Hematopoietic multipotent progenitor cell treated with erythropoietin and hydrocortisone succinate and interleukin-3 and kit ligand, for 15 days (in vitro differentiated cells): ENCODE data around the gene MYH3.
A peak's percentile ranks its signal among the peaks of the same experiment; 100 is the strongest.
"Not testable (repeated sequence)": the region's sequence is repeated elsewhere in the genome, so short reads cannot be mapped to it uniquely, and the experiment has no call there.

Experiments used
- DNase-seq: peaks from one replicate; pipeline ENCODE4 v3.0.0-alpha.2; 2015; ENCODE audit warnings: low spot score

MYH3 gene

DNA sequence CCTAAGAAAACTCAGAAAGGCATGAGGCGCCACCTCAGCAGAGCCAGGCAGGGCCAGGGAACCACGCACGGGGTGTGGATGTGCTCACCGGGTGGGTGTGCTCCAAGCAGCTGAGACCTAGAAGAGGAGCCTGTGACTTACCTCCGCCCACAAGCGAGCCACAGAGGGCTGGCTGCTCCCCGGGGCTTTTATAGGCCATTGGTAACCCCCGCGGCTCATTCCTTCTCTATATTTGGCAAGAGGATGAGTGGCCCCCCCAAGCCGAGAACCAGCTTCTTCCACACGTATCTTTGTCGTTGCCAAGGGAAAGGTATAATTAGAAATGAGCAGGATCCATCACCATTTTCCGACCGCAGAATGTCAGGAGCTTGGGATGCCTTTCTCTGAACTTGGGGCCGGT is at the start of gene MYH3:
Gene MYH3, minus strand, starts transcription at position 162 of the 400 bp plus-strand sequence. CDS start 2,245 bp downstream, outside the sequence.
- DNase-seq: no peak

DNA sequence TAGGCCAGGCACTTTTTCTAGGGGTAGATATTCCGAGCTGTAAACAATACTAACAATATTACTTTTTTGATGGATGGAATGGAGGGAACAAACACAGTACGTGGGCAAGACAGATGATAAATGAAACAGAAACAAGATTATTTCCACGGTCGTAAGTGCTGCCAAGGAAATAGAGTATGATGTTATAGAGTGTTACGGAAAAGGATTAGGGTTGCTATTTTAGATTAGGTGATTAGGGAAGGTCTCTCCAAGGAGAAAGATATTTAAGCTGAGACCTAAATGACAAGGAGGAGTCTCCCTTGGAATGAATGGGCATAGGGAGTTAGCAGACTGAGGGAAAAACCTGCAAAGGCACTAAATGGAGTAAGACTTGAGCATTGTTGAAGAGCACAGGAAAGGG is 48.6 kb upstream of the MYH3 start:
- DNase-seq: no peak

DNA sequence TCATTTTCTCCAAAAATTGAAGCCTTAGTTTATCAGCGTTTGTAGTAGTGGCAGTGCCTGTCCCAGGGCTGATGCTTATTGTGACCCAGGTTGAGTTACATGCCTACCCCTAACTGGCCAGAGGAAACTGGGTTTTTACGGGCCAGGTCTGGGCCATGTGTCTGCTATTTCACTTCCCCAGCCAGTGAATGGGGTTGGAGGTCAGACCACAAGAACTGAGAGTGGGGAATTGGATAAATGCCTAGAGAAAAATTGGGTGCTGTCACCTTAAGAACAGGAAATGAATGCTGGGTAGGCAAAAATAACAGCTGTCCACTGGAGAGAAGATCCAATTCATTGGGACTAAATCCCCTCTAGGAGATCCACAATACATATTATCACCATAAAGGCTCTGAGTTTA is 45.5 kb upstream of the MYH3 start:
- DNase-seq: no peak

DNA sequence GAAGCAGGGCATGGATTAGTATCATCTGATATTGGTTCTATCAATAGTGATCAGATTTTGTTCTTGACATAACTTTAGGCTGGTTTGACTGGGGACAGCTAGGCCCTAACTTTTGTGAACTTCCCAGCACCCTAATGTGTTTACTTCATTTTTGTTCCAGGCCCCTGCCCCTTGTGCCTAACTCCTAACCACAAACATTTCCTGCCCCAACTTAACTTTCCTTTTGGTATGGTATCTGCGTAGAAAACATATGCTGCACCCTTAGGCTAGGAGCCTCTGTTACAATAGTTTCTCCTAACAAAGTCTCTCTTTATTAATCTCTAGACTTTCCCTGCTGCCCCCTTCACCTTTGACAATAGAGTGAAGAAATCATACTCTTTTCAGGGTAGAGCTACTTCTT is 42.7 kb upstream of the MYH3 start:
- no peak for DNase-seq

DNA sequence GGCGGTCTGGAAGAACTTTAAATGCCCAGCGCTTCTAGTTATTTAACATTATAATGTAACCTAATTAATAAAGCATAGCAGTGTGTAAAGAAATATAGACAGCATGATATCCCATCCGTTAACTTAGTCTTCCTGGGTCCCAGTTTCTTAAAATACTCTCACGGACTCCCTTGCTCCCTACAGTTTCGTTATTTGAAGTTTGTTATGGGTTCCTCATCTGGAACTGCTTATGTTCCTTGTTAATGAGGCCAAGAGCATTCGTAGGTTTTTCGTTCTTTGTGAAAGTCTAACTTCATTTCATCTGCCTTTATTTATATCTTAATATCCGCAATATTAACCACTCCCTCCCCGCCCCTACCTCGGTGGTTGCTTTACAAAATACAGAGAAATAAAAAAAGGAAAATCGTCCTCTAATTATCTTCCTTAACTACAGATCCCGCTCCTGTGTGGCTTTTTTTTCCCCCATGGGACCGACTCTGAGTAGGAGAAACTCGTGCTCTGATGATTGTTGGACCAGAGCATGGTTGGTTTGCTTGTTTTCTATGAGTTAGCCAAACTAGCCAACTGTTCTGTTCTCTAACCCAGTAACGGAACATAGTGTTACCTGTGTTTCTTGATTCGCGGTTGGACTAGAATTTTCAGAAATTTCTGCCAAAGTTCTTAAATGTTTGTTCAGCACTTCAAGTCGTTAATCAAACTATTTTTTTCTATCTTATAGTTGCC is 41.1 kb upstream of the MYH3 start:
- peak; percentile 23 for DNase-seq

DNA sequence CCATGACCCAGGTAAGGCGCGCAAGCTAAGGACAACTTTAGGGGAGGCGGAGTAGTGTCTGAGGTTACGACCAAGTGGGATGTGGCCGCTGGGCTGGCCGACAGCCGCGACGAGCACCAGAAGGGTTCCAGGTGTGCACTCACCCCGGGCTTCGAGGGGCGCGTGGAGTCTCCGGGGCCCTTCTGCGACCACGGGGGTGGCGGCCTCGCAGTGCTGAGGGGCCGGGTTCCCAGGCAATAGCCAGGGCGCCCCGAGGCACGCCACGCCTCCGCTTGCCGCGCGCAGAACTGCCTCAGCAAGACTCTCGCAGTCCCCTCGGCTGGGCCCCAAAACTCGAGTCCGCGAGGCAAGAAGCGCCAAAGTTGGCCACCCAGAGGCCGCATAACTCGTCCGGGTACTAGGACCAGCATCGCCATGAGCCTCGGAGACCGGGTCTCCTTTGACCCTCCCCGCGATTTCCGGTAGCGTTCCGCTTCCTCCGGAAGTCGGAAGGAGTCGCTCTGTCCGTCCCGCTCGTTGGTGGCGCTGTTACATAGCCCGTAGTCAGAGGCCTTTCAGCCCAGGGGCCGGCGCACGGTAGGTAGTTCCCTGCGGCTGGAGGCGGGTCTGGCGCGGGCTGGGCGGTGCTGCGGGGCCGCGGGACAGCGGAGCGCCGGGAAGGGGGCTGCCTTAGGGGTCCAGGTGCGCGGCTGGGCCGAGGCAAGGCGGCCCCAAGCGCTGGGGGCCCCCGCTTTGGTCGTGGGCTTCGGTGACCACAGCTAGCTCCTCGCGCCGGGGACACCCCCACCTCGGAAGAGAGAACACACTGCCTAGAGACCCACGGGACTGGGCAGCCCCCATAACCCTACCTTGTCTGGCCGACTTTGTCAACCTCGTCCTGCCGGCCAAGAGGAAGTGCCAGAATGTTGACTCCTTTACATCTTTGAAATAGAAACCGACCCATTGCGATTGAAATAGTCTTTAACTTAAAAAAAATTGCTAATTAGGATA is 40.3 kb upstream of the MYH3 start, which contains the start of the genes ADPRM and SCO1:
Gene ADPRM, plus strand, starts transcription at position 503 of the 990 bp plus-strand sequence. CDS start 7,333 bp downstream, outside the sequence.
Gene SCO1, minus strand, starts transcription at position 442 of the 990 bp plus-strand sequence. Its CDS starts 26 bp downstream, at position 416.
- DNase-seq: peak; percentile 92

DNA sequence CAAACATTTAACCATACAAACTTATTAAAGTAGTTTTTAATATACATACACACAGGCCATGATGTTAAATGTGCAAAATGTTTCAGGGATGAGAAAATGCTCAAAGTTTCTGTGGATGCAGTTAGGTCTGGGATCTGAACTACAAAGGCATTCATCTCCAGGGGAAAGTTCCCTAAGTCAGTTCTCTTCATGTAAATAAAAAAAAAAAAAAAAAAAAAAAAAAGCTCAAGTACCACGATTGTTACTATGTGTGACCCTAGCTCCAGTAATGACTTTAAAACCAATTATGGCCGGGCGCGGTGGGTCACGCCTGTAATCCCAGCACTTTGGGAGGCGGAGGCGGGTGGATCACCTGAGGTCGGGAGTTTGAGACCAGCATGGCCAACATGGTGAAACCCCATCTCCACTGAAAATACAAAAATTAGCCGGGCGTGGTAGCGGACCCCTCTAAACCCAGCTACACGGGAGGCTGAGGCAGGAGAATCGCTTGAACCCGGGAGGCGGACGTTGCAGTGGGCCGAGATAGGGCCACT is 38.8 kb upstream of the MYH3 start:
- not testable (repeated sequence) for DNase-seq

DNA sequence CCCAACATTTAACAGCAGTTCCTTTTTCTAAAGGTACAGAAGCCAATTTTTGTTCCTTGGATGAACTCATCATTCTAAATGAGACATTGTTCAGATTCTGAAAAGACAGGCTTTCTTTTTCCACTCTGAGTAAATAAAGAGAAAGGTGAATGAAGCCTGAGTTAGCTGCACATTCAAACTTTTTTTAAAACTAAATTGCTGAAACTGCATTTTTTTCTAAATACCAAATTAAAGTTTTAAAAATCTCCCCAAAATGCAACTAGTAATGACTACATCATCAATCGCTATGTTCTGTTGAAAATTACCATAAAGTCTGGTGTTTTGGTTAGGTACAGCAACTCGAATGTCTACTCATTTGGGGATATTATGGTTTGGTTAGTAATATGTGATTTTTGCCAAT is 30.4 kb upstream of the MYH3 start:
- no peak for DNase-seq

DNA sequence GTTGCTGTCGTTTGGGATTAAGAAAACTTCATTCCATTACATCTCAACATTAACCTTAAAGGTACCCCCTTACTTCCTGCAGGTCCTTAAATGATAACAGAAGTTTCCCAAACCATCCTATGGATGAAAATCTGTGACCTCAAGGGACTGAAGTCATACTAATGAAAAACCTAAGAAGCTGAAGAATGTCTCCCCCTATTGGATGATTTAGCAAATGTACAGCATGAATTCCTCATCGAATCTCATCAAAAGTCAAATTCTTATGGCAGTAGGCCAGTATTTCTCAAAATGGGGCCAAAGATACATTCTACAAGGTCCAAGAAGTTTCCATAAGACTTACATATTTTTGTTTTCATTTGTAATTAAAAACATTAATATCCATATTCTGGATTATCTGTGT is 26.7 kb upstream of the MYH3 start:
- DNase-seq: peak; percentile 61

DNA sequence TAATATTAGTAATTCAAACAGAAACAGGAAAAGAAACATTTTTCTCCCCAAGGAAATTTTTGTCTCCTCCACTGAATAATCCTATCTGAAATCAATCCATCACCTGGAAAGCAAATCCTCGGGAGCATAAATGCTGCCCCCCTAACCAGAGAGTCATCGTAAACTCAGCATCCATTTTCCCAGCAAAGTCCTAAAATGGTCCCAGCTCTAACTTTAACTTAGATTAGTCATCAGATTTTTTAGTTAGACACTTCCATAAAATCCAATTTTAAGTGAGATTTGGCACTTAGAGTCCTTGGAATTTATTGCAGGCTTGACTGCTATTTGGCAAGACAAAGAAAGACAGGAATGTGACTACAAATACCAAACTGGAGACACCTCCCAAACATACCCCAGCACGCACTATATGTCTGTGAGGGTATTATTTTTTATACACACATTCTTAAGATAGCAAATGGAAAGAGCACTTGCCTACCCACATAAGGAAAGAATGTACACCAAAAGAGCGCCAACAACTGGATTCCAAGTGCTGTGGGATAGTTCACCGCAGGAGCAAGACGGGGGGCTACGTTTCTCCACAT is 24.8 kb upstream of the MYH3 start:
- DNase-seq: no peak

DNA sequence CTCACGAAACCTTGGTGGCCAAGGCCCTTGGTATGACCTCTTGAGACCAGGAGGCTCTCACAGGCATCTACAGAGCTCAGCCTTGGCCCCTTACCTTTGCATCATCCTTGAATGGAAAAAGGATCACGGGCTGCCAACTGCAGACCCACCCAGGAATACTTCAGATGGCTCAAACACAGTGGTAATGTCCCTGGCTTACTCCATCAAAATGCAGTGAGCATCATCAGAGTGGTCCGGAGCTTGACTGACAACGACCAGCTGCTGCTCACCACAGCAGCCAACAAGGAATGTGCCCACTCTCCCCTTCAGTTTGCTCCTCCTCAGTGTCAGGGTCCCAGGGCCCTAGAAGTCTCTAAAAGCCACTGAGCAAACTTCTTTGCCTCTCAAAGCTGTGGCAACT is 17.6 kb upstream of the MYH3 start:
- no peak for DNase-seq

DNA sequence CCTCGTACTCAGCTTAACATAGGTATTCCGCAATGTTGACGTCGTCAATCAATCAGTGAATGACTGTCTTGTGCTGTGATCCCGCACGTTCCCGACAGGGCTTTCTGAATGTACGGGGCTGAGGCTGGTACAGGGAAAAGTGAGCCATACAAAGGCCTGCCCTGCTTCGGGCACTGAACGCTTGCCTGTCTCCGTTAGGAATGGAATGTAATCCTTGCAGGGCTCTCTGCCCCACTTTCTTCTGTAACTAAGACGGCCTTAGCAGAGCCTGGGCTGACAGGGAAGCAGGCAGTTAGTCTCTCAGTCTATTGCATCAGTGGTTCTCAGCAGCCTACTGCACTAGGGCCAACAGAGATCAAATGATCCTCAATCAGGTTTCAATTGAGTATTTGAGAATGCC is 16.2 kb upstream of the MYH3 start:
- no peak for DNase-seq

DNA sequence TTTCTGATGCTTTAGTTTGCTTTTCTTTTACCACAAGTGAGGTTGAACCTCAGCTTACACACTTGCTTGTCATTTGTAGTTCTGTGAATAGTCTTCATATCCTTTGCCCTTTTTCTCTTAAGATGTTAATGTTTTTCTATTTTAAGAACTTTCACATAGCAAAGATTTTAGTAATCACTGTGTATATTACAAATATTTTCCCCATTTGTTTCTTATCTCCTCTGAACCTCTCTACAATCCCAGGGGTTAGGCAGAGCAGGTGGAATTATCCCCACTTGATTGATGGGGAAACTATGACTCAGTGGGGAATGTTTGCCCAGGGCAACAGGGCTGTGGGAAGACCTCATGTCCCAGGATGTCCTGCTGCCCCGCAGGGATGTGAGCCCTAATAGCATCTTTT is 11.7 kb upstream of the MYH3 start:
- DNase-seq: no peak

DNA sequence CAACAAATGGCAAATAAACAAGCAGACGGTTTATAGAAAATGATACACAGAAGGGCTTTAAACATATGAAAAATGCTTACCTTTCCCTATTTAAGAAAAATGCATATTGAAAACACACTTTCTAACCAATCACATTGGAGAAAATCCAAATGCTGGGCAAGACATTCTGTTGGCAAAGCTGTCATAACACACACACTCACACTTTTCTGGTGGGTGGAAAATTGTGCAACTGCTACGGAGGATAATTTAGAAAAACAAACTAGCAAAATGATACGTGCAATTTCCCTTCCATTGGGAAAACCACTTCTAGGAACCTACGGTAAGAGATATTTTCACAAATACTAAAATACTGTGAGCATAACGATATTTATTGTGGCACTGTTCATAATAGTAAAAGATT is 9.8 kb upstream of the MYH3 start:
- DNase-seq: no peak

DNA sequence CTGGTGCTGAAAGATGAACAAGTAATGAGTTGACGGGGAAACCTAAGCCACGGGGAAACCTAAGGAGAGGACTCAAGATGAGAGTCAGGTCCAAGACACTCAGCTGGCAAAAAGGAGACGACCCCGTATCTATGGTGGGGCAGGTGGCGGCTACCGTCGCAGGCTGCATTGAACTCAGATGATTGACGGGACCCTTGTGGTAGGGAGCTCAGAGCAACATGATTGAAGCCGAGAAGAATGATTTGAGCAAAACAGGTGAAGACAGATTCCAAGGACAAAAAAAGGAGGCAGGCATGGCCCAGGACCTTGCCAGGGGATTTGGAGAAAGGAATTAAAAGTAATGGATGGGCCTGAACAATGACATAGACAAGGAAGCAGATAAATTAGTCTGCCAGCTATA is 7.5 kb upstream of the MYH3 start:
- no peak for DNase-seq

DNA sequence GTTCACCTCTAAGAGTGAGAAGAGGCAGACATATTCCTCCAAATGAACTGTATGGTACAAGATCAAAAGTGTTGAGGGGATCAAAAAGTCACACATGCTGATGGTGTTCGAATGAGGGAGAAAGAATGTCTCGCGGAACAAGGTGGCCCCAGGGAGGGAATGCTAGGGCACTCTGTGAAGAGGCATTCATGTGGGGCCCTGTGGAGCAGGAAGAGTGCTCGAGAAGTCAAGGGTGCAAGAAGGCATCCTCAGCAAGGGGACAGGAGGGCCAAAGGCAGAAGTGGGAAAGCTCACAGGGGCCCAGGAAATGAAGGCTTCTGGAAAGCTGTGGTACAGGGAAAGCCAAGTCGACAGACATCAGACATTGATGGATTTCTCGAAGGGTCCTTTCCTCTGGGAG is 6.1 kb upstream of the MYH3 start:
- DNase-seq: no peak

DNA sequence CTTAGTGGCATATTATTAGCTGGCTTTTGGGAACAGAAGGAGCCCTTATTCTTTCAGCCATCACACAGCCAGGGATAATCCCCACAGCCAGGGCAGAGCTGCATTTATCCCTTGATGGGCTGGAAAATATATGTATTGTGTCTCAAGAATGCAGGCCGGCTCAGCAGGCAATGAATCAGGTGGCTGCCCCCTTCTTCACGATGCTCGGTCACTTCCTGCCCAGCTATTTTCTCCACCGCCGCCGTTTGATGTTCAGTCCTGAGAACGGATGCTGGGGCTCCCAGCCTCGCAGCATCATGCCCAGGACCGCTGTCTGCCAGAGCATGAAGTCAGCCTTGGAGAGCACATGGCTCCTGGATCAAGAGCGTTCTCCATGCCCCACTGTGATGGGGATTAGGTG is 4.3 kb upstream of the MYH3 start:
- DNase-seq: no peak

DNA sequence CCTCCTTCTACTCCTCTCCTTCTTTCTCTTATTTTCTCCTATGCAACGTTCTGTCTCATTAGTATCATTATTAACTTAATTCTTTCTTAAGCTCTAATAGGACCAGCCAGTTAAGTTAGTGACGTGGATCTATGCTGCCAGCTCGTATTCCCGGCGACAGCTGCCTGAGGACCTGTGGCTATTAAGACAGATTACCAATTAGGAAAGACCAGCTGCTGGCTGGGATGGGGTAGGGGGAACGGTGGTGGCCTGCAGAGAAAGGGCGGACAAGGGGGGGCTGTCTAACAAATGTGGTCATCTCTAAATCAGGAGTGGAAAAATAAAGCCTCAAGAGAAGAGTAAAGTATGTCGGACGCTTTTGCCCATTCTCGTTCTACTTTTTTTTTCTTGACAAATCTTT is 770 bp upstream of the MYH3 start:
- DNase-seq: no peak

DNA sequence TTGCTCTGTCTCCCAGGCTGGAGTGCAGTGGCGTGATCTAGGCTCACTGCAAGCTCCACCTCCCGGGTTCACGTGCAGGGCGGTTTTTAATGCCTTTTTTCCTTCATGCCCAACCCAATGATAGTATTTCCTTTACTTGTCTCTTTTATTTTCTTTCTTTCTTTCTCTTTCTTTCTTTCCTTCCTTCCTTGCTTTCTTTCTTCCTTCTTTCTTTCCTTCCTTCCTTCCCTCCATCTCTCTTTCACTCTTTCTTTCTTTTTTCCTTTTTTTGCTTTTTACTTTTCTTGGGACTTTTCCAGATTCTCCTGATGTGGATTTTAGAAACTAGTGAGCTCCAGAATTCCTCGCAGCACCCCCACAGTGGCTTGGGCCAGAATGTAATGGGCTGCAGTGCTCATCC is 3.1 kb downstream of the MYH3 start:
- DNase-seq: no peak

DNA sequence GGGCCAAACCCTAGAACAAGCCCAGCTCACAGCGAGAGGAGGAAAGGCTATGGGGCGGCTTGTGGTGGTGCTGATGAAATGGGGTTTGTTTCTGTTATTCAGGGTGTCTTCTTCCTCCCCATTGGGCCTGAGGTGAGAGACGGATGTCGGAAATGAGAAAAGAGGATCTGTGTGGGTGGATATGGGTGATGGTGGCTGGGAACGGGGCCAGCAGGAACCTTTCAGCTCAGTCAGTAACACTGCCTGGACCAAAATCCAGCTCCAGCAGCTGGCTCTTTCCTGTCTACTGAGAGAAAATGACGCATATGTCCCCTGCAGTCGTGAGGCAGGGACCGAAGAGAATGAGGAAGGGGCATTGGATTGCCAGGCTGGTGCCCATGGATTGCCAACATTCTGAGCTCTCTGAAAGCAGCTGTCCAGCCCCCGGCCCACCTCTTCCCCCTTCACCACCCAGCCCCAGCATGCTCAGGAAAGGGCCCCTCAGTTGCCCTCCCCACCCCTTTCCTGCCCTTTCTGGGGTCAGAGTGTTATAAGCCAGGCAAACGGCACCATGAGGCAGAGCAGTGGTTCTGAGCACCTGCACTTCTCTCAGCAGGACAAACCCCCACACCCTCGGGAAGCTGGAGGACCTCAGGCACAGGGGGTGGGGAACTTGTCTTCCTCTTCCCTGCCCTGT is 4.0 kb downstream of the MYH3 start:
- no peak for DNase-seq

DNA sequence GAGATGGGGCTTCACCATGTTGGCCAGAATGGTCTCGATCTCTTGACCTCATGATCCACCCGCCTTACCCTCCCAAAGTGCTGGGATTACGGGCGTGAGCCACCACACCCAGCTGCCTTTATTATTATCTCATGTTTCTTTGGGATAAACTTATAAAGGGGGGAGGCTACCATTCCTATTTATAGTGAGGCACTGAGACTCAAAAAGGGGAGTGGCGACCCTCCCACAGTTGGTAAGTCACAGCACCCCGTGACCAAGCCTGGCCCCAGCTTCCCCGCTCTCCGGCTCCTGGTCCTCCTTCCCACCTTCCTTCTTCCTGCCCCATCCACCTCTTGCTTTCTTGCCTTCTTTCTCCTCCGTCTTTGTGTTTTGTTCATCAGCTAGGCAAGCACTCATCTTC is 5.2 kb downstream of the MYH3 start:
- DNase-seq: no peak

DNA sequence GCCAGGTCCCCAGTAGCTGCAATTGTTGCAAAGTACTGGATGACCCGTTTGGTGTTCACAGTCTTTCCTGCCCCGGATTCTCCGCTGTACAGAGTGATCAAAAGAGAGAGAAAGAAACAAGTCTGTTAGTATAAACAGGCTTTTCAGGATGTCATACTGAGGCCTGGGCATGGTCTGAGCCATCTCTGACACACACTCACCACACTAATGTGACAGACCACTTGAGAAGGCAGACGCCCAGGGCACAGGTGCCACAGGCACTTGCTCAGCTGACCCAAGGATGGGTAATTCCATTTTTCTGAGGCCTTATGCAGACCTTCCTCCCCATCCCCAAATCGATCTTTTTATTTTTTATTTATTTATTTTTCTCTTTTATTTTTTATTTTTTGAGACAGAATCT is 7.5 kb downstream of the MYH3 start:
- no peak for DNase-seq
